Spinal cord (tissue), 10 donors: ENCODE results near the gene IL7R. TPM values are rescaled to one million over a fixed set of nuclear protein-coding genes. Genes with fewer than 3 reads are reported as not detected.

ENCODE experiments used
- DNase-seq, 6 donors: peaks; one replicate each; pipeline versions ENCODE4 v3.0.0 to v3.0.0-alpha.2; 2013 to 2015; ENCODE audit warnings: low spot score in 6 of 6, low read depth in 4 of 6
- H3K27ac ChIP-seq: one replicate; pipeline ENCODE4 v1.5.1; 2013; ENCODE audit warnings: low read depth, low read length, control low read depth
- H3K27me3 ChIP-seq: one replicate; pipeline ENCODE4 v1.6.1; 2013; ENCODE audit warnings: low read length; ENCODE audit not compliant: control insufficient read depth, insufficient read depth
- H3K36me3 ChIP-seq: one replicate; pipeline ENCODE4 v1.6.1; 2013; ENCODE audit warnings: low read length; ENCODE audit not compliant: control insufficient read depth, insufficient read depth
- H3K4me1 ChIP-seq: one replicate; pipeline ENCODE4 v1.6.1; 2013; ENCODE audit warnings: low read length; ENCODE audit not compliant: control insufficient read depth, insufficient read depth
- H3K4me3 ChIP-seq: one replicate; pipeline ENCODE4 v1.5.1; 2013; ENCODE audit warnings: low read depth, low read length, control low read depth
- H3K9me3 ChIP-seq: one replicate; pipeline ENCODE4 v1.6.1; 2013; ENCODE audit warnings: low read length; ENCODE audit not compliant: control insufficient read depth, insufficient read depth
- WGBS: methylation state at CpG from one replicate; pipeline ENCODE4 v1.1.5; 2013; ENCODE audit warnings: missing lambda C conversion rate; ENCODE audit not compliant: insufficient coverage; 5-methylcytosine and 5-hydroxymethylcytosine counted together
- polyA plus RNA-seq, 2 donors: library from polyadenylated mRNA; unstranded; fragments of 120-200 nt; gene quantifications; one replicate each; pipeline ENCODE4 v1.2.1, GENCODE V29; 2013; ENCODE audit not compliant: insufficient read length in 2 of 2
- total RNA-seq, 2 donors: library from RNA; depleted of rRNA in 1 of 2; stranded (reverse); fragments of 120-200 nt in 1 of 2; fragments of >200 nt in 1 of 2; gene quantifications; one replicate each; pipeline versions ENCODE4 v1.2.3 to v1.2.4, GENCODE V29; 2013 to 2014
- donor health status: healthy.

IL7R gene
- total and polyA plus RNA-seq, 4 donors = 0.50 to 2.1 (median 1.5) TPM

DNA sequence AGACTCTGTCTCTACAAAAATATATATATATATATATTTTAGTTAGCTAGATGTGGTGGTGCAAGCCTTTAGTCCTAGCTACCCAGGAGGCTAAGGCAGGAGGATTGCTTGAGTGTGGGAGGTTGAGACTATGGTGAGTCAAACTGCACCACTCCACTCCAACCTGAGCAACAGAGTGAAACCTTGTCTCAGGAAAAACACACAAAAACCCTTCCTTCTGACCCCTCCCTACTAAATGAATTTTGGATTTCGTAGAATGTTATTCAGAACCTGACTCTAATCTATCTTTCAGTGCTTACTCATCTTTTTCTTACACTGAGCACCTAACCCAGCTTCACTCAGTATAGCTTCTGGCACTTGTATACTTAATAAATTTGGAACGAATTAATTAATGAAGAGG, 35.2 kb upstream of the IL7R start:
- no peak for DNase-seq
- Histone ChIP-seq H3K4me3 (no peak overlapping the region), H3K27me3 (no peaks in the 10 kb centered on the region), H3K4me1 (no peaks in the 10 kb centered on the region), H3K36me3 (no peaks in the 10 kb centered on the region), H3K27ac (no peak overlapping the region), H3K9me3 (no peaks in the 10 kb centered on the region)
- 86% methylated on average over 1 of the region's 2 CpGs for WGBS

DNA sequence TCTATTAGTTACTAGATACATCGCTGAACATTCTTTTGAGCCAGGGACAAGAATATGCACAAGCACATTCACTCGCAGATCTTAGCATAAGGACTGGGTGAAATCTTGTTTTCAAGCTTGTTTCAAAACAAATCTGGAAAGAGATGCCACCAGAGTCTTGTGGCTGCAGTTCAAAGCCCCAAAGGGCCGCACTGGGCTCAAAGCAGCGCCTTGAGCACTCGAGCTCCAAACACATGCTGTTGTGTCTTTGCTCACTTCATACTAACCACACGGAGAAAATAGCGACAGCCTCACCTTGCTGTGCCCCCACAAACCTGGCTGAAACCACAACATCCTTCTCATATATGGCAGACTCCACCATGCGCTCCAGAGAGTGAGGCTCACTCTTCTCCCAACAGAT, 34.2 kb upstream of the IL7R start:
- peak in 1 of 6 donors; percentile 16 for DNase-seq
- H3K9me3 ChIP-seq = no peaks in the 10 kb centered on the region
- 82% methylated on average over 8 of the region's 8 CpGs for WGBS
- no peak overlapping the region for H3K4me3 ChIP-seq
- no peaks in the 10 kb centered on the region for H3K4me1 ChIP-seq
- no peaks in the 10 kb centered on the region for H3K36me3 ChIP-seq
- H3K27ac ChIP-seq = no peak overlapping the region
- no peaks in the 10 kb centered on the region for H3K27me3 ChIP-seq

GRCh38 chr5:35823347-35824098, 33.2 kb upstream of the IL7R start:
- Histone ChIP-seq H3K27ac (no peak overlapping the region), H3K4me1 (no peaks in the 10 kb centered on the region), H3K36me3 (no peaks in the 10 kb centered on the region), H3K27me3 (no peaks in the 10 kb centered on the region), H3K4me3 (no peak overlapping the region), H3K9me3 (no peaks in the 10 kb centered on the region)
- no peak for DNase-seq
- 91% methylated on average over 5 of the region's 7 CpGs for WGBS

- no peak for DNase-seq
- no peak overlapping the region for H3K4me3 ChIP-seq
- no CpG with 5 or more reads among the region's 3 CpGs for WGBS
- no peaks in the 10 kb centered on the region for H3K36me3 ChIP-seq
- H3K27me3 ChIP-seq = no peaks in the 10 kb centered on the region
- H3K4me1 ChIP-seq = no peaks in the 10 kb centered on the region
- no peak overlapping the region for H3K27ac ChIP-seq
- H3K9me3 ChIP-seq = no peaks in the 10 kb centered on the region
Observed at GRCh38 chr5:35826056-35826455, 30.6 kb upstream of the IL7R start.

DNA sequence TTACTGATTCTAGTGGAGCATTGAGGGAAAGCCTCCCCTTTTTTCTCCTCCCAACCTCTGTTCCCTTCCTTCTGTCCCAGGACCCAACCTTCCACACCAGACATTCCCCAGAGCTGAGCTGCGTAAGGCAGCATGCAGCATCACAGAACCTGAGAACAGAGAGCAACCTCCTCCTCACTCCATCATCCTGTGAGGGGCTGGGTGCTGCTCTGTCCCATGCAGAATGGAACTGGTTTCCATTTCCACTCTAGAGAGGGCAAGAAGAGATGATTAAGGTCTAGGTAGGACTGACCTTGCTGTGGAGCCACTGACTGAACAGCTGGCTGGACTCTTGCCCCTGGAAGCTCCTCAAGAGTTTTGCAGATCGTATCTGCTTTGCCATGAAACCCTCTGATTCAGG, 30.1 kb upstream of the IL7R start:
- no peak overlapping the region for H3K4me3 ChIP-seq
- H3K27me3 ChIP-seq = no peaks in the 10 kb centered on the region
- no peak for DNase-seq
- no peaks in the 10 kb centered on the region for H3K4me1 ChIP-seq
- no peak overlapping the region for H3K27ac ChIP-seq
- 86% methylated on average over 1 of the region's 2 CpGs for WGBS
- no peaks in the 10 kb centered on the region for H3K36me3 ChIP-seq
- no peaks in the 10 kb centered on the region for H3K9me3 ChIP-seq

- Histone ChIP-seq H3K27ac (no peak overlapping the region), H3K9me3 (no peaks in the 10 kb centered on the region), H3K36me3 (no peaks in the 10 kb centered on the region), H3K27me3 (no peaks in the 10 kb centered on the region), H3K4me3 (no peak overlapping the region), H3K4me1 (no peaks in the 10 kb centered on the region)
- no peak for DNase-seq
- WGBS = no CpG with 5 or more reads among the region's 4 CpGs
Observed at GRCh38 chr5:35828082-35828598, 28.6 kb upstream of the IL7R start.

DNA sequence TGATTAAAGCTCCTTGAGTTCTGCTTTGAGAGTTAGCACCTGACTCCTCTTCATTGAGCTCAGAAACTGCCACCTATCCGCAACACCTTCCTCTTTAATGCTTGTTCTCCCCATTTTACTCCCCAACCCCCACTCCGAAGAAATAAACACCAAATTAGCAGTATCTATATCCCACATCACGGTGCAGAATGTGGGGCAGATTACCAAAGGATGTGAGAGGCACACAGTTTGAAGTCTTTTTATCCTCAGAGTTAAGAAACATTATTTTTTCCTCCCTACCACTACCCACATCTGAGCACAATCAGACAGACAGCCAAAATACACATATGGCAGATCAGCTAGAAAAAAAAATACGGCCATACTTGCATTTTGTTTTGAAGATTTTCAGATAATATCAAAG, 26.1 kb upstream of the IL7R start:
- no peaks in the 10 kb centered on the region for H3K9me3 ChIP-seq
- WGBS = 50% methylated on average over 1 of the region's 4 CpGs
- H3K4me1 ChIP-seq = no peaks in the 10 kb centered on the region
- no peak for DNase-seq
- H3K4me3 ChIP-seq = no peak overlapping the region
- no peaks in the 10 kb centered on the region for H3K36me3 ChIP-seq
- no peak overlapping the region for H3K27ac ChIP-seq
- no peaks in the 10 kb centered on the region for H3K27me3 ChIP-seq

DNA sequence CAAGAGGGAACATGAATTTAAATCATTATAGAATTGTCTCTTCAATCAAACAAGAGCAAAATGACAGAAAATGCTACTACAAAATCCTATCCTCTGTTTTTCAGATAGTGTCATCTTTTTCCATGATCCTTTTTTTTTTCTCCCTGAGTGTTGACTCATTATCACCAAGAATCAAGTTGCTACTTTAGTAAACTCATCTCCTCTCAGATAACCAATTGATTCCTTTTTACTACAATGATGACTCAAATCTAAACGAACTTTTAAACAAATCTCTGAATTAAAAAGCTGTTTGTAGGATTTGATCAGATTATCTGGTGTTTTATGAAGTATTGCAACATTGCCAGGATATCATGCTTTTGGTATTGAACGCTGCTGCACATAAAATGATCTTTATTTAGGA, 23.9 kb upstream of the IL7R start:
- Histone ChIP-seq H3K4me3 (no peak overlapping the region), H3K9me3 (no peaks in the 10 kb centered on the region), H3K27me3 (no peaks in the 10 kb centered on the region), H3K27ac (no peak overlapping the region), H3K36me3 (no peaks in the 10 kb centered on the region), H3K4me1 (no peaks in the 10 kb centered on the region)
- no peak for DNase-seq
- WGBS = no CpG with 5 or more reads among the region's 2 CpGs

DNA sequence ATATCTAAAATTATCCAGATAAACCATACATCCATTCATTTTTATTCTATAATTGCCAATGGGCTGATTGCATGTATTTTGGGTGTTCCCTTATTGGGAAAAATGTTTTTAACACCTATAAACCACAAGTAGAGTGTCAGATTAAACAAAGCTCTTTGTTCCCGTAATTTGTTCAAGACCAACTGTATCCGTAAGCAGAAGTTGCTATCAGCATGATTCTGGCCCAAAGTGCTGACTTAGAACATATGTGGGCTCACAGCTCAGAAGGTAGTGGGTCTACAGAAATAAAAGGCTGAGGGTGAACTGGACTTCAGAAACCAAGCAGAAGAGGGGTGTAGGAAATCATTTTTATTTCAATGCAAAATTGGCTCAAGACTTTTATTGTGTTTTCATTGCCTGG, 23.5 kb upstream of the IL7R start:
- DNase-seq = no peak
- no peaks in the 10 kb centered on the region for H3K9me3 ChIP-seq
- no peak overlapping the region for H3K27ac ChIP-seq
- H3K4me3 ChIP-seq = no peak overlapping the region
- H3K4me1 ChIP-seq = no peaks in the 10 kb centered on the region
- 75% methylated on average over 1 of the region's 2 CpGs for WGBS
- H3K36me3 ChIP-seq = no peaks in the 10 kb centered on the region
- H3K27me3 ChIP-seq = no peaks in the 10 kb centered on the region
